H4 (cell line): ENCODE measurements around the gene PLCXD1. TPM values are rescaled to one million over a fixed set of nuclear protein-coding genes. Genes with fewer than 3 reads are reported as not detected.
"Not testable (repeated sequence)": the region's sequence is repeated elsewhere in the genome, so short reads cannot be mapped to it uniquely, and the experiment has no call there.

Source experiments
- DNase-seq: peaks from one replicate; pipeline ENCODE4 v3.0.0-alpha.2; 2015; ENCODE audit warnings: low spot score
- total RNA-seq: library from RNA; depleted of rRNA; stranded (reverse); fragments of >200 nt; shearing (Covaris generic); gene quantifications from 2 replicates; pipeline ENCODE4 v1.2.3, GENCODE V29; 2014

Gene PLCXD1
- total RNA-seq, 1 experiment from 2014 or later: 7.7 TPM

GRCh38 chrX:264006-264405 is 17.2 kb upstream of the PLCXD1 start:
- not testable (repeated sequence) for DNase-seq

- DNase-seq: no peak
Measured at GRCh38 chrX:264634-265455, 16.3 kb upstream of the PLCXD1 start.

- DNase-seq: no peak
Measured at GRCh38 chrX:265502-265901, 15.7 kb upstream of the PLCXD1 start.

GRCh38 chrX:267771-268261 is 13.4 kb upstream of the PLCXD1 start:
- DNase-seq: no peak

GRCh38 chrX:270848-271367 is 10.3 kb upstream of the PLCXD1 start:
- DNase-seq: no peak

GRCh38 chrX:274904-275475 is 6.2 kb upstream of the PLCXD1 start:
- no peak for DNase-seq

DNA sequence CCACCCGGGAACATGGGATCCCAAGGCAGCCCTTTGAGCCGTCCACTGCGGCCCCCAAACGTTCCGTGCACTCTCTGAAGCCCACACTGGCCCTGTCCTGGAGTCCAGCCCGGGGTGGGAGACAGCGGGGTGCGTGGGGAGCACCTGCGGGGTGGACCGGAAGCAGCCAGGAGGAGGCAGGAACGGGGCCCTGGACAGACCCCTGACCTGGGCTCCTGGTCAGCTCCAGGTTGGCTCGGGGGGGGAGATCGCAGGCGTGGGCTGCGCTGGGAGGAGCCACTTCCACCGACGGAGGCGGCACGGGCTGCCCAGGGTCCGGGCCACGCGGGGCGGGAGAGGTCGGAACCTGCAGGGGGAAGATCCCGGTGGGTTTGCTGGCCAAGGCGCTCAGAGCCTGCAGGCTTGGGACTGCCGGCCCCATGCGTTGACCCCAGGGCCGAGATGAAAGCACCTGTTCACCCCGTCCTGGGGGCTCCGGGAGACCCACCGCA is 5.7 kb upstream of the PLCXD1 start:
- no peak for DNase-seq

DNA sequence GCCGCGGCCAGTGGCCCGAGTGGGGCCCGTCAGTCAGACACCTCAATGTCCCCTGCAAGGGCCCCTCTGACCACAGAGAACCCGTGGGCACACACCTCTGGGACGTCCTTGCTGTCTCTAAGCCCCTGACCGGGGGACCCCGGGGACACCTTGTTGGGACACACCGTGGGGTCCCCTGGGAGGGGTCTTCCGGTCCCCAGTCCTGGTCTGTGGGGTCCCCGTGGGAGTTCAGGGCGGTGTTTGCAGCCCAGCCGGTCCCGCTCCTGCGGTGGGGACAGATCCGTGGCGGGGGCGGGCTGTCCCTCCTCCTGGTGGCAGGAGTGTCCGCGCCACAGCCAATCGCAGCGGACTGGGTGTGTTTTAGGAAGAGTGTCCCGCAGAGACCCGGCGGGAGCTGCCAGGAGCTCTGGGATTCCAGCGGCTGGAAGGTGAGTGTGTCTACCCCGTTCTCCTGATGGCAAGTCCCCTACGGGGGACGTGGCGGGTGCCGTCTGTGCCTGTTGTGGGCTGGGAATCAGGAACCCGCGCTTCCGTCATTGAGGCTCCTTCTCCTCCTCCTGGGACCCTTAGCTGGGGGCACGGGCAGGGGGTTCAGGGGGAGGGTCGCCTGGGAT is 5.1 kb upstream of the PLCXD1 start:
- no peak for DNase-seq

DNA sequence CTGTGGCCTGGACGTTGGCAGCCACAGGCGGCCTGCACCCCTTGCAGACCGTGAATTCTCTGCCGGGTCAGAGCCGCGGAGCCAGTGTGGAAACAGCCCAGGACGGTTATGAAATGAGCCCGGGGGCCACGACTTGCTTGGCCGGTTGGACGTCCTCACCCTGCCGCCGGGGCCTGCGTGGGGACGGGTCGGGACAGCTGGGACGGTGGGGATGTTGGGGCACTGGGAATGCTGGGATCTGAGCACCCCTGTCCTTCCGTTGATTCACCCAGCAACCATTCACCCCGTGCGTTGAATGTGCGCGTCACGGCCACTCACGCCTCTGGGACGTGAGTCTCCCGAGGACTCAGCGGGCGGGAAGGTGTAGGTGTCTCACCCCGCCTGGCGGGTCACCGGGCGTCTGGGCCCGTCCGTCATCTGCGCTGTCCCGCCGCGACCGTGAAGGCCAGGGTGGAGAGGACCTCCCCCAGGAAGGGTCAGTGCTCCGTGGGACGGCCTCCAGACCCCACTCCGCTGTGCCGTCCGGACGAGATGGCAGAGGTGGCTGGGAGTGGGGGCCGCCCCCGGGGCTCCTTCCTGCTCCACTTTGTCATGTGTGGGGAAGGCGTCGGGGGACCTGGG is 4.5 kb upstream of the PLCXD1 start:
- DNase-seq: no peak

DNA sequence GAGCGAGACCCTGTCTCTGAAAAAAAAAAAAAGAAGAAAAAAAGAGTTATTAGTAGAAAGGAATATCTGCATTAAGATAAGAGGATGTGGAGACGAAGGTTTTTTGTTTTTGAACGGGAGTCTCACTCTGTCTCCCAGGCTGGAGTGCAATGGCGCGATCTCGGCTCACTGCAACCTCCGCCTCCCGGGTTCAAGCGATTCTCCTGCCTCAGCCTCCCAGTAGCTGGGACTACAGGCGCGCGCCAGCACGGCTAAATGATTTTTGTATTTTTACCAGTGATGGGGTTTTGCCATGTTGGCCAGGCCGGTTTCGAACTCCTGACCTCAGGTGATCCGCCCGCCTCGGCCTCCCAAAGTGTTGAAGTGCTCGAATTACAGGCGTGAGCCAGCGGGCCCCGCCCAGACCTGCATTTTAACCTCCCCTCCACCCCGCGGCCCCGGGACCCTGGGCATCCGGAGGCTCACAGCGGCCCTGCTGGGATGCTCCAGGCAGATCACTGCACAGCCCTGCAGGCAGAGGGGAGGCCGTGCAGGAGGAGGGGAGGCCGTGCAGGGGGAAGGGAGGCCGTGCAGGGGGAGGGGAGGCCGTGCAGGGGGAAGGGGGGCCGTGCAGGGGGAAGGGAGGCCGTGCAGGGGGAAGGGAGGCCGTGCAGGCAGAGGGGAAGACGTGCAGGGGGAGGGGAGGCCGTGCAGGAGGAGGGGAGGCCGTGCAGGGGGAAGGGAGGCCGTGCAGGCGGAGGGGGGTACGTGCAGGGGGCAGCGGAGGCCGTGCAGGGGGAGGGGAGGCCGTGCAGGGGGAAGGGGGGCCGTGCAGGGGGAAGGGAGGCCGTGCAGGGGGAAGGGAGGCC is 1.2 kb upstream of the PLCXD1 start:
- not testable (repeated sequence) for DNase-seq

GRCh38 chrX:280722-281121 is 459 bp upstream of the PLCXD1 start:
- DNase-seq: not testable (repeated sequence)

GRCh38 chrX:282000-282681 is 960 bp downstream of the PLCXD1 start:
- DNase-seq: not testable (repeated sequence)

- DNase-seq: peak; percentile 91
Measured at GRCh38 chrX:283115-283845, 2.1 kb downstream of the PLCXD1 start.

DNA sequence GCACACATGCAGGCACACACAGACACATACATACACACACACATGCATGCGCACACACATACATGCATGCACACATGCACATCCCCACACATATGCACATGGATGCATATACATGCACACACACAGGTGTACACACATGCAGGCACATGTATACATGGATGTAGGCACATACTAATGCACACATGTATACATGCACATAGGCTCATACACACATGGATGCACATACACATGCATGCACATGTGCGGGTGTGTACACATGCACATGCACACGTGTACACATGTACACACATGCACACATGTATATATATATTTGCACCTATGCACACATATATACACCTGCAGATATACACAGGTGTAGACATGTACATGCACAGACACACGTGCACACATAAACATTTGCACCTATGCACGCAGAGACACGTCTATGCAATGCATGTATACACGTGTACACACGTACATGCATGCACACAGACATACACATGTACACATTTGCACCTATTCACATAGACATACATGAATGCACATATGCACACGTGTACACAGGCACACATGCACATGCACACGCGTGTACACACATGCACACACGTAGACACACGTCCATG is 4.0 kb downstream of the PLCXD1 start:
- no peak for DNase-seq

DNA sequence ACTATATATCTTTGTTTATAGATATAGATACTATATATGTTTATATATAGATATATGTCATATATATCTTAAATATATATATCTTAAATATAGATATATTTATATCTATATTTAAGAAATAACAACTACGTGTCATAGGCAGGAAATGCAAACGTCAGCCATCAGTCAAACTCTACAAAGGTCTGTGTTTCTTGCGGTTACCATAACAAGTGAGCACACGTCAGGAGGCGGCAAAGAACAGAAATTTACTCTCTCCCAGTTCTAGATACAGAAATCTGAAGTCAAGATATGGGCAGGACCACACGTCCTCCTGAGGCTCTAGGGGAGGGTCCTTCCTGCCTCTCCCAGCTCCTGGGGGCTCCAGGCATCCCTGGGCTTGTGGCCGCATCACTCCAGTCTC is 6.5 kb downstream of the PLCXD1 start:
- DNase-seq: no peak

DNA sequence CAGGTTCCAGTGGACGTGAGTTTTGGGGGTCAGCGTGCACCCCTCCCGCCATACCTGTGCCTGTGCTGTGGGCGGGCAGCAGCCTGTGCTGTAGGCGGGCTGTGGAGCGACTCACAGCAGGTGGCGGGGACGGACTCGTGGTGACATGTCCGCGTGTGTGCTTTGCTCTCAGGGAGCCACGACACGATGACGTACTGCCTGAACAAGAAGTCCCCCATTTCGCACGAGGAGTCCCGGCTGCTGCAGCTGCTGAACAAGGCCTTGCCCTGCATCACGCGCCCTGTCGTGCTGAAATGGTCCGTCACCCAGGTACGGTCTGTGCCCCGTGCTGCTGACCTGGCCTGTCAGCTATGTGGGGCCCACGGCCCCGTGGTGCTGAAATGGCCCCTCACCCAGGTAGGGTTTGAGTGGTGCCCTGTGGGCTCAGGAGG is 7.4 kb downstream of the PLCXD1 start:
- no peak for DNase-seq

DNA sequence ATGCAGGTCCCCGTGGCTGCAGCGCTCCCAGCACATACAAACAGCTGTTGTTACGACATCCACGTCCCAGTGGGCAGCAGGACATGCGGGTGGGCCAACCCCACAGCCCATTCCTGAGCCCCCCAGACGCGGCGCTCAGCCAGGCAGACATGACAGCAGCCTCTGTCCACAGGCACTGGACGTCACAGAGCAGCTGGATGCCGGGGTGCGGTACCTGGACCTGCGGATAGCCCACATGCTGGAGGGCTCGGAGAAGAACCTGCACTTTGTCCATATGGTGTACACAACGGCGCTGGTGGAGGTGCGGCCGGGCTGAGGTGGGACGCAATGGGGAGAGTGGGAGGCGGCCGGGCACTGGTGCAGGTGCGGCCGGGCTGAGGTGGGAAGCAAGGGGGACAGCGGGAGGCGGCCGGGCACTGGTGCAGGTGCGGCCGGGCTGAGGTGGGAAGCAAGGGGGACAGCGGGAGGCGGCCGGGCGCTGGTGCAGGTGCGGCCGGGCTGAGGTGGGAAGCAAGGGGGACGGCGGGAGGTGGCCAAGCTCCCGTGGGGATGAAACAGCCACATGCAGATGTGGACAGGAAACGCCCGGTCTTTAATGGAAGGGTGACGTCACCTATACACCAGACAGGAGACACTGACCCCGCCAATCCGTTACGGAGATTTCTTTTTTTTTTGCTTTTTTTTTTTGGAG is 9.4 kb downstream of the PLCXD1 start:
- DNase-seq: no peak

GRCh38 chrX:291411-291901 is 10.3 kb downstream of the PLCXD1 start:
- no peak for DNase-seq
